ENCODE measurements around the gene TNIK.

TNIK gene

DNA sequence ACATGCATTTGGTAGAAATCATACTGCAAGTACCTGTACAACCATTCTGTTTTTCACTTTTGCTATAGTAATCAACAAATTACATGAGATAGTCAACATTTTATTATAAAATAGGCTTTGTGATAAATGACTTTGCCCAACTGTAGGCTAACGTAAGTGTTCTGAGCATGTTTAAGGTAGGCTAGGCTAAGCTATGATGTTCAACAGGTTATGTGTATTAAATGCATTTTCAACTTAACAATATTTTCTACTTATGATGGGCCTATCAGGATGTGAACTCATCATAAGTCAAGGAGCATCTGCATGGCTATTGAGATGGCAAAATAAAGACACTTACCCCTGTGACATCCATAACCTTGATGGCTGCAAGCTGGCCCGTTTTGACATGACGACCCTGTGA is 232.4 kb downstream of the TNIK start:
- no peak overlapping the region for H3K27ac ChIP-seq
- H3K4me3 ChIP-seq = no peak overlapping the region

DNA sequence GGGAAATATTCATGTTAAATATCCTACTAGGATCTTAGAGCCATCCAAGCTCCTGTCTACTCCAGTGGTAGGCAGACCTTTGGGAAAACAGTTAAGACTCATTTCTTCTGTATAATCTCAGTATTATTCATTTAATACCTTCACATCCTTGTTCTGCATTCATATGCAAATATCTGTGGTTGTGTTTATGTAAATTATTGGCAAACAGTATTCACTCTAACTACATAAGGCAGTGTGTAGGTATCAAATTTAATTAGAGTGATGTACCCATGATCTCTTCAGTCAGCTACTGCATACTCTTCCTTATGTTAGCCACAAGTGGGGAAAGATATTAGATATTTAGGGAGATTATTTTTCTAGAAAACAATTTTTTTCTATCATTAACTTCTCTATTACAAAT is 232.8 kb downstream of the TNIK start:
- Histone ChIP-seq H3K4me3 (no peak overlapping the region), H3K27ac (no peak overlapping the region)

DNA sequence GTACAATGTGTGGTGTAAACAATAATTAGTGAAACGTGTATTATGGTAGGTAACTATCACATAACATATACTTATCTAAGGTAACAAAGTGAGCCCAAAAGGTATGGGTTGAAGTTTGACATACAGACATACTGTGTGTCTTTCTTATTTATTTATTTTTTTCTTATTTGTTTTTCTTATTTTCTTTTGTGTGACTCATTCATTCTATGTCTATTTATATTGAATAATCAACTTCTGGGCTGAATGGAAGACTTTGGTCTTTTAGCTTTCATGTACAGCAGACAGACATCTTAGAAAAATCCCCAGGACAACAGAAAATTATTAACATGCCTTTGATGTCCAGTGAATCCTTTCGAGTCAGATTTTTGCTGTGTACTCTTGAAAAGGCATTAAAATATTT is 233.4 kb downstream of the TNIK start:
- no peak overlapping the region for H3K27ac ChIP-seq
- no peak overlapping the region for H3K4me3 ChIP-seq

DNA sequence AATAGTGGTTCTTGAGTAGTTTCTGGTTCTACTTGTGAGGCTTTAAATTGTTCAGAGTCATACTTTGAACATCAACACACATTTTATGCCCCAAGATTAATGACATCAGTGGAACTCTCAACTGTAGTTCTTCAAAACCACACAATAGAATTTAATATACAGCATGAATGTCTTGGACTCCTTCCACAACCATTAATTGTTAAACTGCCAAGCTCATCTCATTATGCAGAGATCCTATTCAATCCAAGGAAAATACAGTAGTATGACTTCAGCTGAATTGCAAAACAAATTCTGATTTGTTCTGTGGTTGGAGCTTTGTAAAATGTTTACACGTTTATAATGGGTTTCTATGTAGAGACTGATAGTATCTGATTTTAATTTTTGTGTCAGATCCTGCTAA is 234.5 kb downstream of the TNIK start:
- Histone ChIP-seq H3K27ac (no peak overlapping the region), H3K4me3 (no peak overlapping the region)

GRCh38 chr3:171225165-171225564 is 235.0 kb downstream of the TNIK start:
- Histone ChIP-seq H3K27ac (no peak overlapping the region), H3K4me3 (no peak overlapping the region)

DNA sequence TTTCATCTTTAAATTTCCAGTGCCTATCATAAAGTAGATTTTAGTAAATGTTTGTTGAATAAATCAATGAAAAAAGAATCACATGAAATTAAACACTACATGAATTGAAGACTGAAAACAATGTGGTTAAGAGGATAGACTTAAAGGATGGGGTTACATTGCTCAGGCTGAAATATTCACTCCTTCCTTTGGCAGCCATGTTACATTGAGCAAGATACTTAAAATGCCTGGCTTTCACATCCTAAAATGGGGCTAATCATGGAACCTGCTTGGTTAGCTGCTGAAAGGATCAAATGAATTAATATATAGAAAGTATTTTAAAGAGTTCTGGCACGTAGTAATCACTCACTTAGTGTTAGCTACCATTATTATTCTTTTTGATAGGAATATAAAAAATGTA is 236.8 kb downstream of the TNIK start:
- Histone ChIP-seq H3K4me3 (no peak overlapping the region), H3K27ac (no peak overlapping the region)

- no peak overlapping the region for H3K27ac ChIP-seq
These were observed 237.2 kb downstream of the TNIK start for GRCh38 chr3:171222995-171223394.

GRCh38 chr3:171221597-171221996 is 238.6 kb downstream of the TNIK start:
- Histone ChIP-seq H3K4me3 (no peak overlapping the region), H3K27ac (no peak overlapping the region)

More at GRCh38 chr3:171222995-171223394, 237.2 kb downstream of the TNIK start:
- no peak overlapping the region for H3K4me3 ChIP-seq

GRCh38 chr3:171221104-171221503 is 239.1 kb downstream of the TNIK start:
- no peak overlapping the region for H3K27ac ChIP-seq
- H3K4me3 ChIP-seq = no peak overlapping the region

DNA sequence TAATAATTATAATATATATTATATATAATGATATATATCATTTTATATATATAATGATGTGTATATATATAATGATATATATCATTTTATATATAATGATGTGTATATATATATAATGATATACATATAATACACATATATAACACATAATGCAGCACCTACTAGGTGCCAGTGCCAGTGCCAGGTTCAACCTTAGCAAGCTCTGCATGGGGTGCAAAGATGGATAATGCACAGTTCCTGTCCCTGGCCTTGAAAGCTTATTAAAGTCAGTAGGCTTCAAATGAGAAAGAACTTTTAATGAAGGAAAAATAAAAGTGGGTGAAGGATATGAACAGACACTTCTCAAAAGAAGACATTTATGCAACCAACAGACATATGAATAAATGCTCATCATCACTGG is 240.9 kb downstream of the TNIK start:
- H3K4me3 ChIP-seq = no peak overlapping the region

GRCh38 chr3:171218069-171218468 is 242.1 kb downstream of the TNIK start:
- Histone ChIP-seq H3K4me3 (no peak overlapping the region), H3K27ac (no peak overlapping the region)

More for the DNA sequence above, 240.9 kb downstream of the TNIK start:
- H3K27ac ChIP-seq = no peak overlapping the region

DNA sequence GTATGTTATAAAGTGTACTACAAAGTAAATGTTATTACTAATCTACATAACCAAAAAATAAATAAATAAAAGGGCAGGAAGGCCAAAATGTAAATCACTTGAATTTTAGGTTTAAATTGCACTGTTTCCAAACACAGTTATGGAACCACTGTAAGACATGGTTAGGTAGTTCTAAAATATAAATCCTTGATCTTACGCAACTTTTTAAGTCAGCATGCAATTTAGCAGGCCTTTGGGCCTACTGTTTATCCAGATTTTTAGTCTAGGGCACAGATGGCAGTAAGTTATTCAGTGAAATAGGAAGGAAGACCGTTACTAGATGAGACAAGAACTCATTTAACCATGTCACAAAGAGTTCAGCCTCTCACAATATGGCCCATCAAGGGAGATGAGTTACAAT is 246.3 kb downstream of the TNIK start:
- no peak overlapping the region for H3K27ac ChIP-seq

GRCh38 chr3:171213178-171213577 is 247.0 kb downstream of the TNIK start:
- Histone ChIP-seq H3K27ac (no peak overlapping the region), H3K4me3 (no peak overlapping the region)

More for the DNA sequence above, 246.3 kb downstream of the TNIK start:
- no peak overlapping the region for H3K4me3 ChIP-seq

GRCh38 chr3:171212648-171213047 is 247.6 kb downstream of the TNIK start:
- no peak overlapping the region for H3K4me3 ChIP-seq
- H3K27ac ChIP-seq = no peak overlapping the region

GRCh38 chr3:171206283-171206682 is 253.9 kb downstream of the TNIK start:
- Histone ChIP-seq H3K4me3 (no peak overlapping the region), H3K27ac (no peak overlapping the region)

DNA sequence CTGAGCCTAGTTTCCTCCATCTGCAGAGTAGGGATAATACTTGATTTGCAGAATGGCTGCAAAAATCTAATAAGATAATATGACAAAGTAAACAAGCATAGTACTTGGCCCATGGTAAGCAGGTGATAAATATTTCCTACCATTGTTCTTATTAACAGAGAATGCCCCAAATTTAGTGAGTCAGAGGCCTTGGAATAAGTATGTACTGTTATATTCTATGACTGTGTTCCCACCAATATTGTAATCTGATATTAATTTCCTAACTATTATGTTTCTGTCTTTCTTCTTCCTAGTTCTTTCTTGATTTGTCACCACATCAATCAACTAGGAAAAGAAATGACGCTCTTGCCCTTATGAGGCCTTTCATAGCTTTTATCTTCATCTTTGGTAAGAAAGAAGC is 255.3 kb downstream of the TNIK start:
- no peak overlapping the region for H3K27ac ChIP-seq
- no peak overlapping the region for H3K4me3 ChIP-seq

DNA sequence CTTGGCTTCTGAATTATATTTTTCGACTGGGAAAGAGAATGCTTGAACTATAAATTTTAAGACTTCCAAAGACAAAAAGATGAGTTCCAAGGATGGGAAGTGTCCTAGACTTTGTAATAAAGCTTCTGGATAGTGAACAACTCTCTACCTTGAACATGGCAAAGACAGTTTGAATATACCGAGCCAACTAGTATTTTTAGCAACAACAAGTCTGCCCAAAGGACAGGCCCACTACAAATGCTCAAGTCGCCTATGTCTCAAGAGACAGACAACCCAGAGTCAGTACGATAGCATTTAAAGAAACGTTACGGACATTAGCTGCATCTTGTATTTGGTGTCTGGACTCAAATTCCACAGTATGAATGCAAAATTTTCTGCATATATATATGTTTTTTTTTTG is 258.4 kb downstream of the TNIK start:
- no peak overlapping the region for H3K27ac ChIP-seq
- no peak overlapping the region for H3K4me3 ChIP-seq

DNA sequence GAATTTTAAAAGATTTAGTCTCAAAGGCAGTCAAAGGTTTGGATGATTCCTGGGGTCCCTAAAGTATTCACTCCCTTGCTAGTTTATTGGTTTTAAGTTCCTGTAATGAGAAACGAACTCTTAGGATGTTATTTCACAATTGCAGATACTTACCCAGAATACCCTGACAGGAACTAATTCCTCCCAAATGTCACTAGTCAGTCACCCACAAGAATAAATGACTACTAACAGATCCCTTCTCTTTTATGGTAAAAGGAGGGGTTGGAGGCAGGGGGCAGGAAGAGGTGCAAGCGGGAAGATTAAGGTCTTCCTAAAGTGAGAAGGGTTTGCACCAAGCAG is 259.5 kb downstream of the TNIK start:
- H3K4me3 ChIP-seq = no peak overlapping the region
- H3K27ac ChIP-seq = no peak overlapping the region

DNA sequence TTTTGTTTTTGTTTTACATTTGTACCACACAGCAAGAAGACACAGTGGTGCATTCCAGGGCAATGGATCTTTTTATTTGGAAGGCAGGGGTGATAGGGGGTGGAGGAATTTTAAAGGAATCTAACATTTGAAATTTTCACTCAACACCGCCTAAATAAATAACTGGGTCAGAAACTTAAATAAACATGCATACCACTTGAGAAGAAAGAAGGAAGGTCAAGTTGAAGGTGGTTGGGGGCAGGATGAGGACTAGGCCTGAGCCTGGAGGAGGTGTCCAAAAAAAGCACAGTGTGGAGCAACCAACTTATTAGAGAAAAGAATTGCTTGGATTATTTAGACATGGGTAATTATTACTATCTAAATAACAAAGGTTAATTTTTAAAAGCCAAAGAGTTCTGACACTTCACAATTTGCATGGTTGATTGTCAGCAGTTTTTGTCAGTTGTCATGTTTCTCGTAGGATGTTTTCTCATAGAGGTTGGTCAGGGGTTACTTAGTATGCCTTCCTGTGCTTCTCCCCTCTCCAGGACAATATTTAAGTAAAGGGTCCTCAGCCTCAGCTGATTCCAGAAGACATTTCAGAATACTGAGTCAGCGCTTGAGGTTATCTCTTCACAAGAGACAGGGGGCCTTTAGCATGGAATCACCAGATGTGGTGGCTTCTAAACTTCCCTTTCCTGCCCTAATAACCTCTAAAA is 260.0 kb downstream of the TNIK start:
- Histone ChIP-seq H3K27ac (no peak overlapping the region), H3K4me3 (no peak overlapping the region)

GRCh38 chr3:171199473-171199829 is 260.8 kb downstream of the TNIK start:
- H3K27ac ChIP-seq = no peak overlapping the region
- H3K4me3 ChIP-seq = no peak overlapping the region

DNA sequence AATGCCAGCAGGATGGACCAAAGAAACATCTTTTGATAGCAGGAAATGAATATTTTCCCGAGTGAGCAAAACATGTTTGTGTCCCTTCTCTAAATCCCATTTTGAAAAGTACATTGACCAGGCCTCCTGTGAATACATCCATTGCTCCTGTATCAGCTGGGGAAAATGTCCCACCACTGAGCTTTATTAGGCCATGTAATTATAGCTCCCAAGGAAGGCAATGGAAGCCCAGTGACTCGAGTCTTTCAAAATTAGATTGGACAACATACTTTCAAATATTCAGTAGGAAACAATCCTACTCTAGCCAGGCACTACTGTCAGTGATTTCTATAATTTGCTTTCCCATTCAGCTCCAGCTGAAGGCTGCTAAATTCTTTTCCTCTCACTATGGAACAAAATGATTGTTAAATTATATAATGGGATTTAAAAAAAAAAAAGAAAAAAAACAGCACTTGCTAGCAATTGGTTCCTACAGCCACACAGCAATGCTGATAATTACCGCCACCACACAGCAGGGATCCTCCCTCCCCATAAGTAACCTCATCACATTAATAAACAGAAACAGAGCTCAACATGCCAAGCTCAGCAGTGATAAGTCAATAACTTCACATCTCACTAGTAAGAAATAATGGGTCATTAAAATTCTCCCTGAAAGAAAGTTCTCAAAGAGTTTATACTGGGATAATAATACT is 261.3 kb downstream of the TNIK start:
- Histone ChIP-seq H3K27ac (no peak overlapping the region), H3K4me3 (no peak overlapping the region)

GRCh38 chr3:171195686-171196085 is 264.5 kb downstream of the TNIK start:
- H3K27ac ChIP-seq = no peak overlapping the region

More at GRCh38 chr3:171195686-171196085, 264.5 kb downstream of the TNIK start:
- no peak overlapping the region for H3K4me3 ChIP-seq

Data from skin epidermis (tissue), 12 donors.